HG03066 (cell line): Measurements from ENCODE around the gene SERGEF.

Experiments used
- ATAC-seq: cut with Tn5 transposase; IDR thresholded peaks from one replicate; pipeline ENCODE4 v1.9.1; 2021; ENCODE audit warnings: low read depth; ENCODE audit not compliant: unreplicated experiment

Gene SERGEF

DNA sequence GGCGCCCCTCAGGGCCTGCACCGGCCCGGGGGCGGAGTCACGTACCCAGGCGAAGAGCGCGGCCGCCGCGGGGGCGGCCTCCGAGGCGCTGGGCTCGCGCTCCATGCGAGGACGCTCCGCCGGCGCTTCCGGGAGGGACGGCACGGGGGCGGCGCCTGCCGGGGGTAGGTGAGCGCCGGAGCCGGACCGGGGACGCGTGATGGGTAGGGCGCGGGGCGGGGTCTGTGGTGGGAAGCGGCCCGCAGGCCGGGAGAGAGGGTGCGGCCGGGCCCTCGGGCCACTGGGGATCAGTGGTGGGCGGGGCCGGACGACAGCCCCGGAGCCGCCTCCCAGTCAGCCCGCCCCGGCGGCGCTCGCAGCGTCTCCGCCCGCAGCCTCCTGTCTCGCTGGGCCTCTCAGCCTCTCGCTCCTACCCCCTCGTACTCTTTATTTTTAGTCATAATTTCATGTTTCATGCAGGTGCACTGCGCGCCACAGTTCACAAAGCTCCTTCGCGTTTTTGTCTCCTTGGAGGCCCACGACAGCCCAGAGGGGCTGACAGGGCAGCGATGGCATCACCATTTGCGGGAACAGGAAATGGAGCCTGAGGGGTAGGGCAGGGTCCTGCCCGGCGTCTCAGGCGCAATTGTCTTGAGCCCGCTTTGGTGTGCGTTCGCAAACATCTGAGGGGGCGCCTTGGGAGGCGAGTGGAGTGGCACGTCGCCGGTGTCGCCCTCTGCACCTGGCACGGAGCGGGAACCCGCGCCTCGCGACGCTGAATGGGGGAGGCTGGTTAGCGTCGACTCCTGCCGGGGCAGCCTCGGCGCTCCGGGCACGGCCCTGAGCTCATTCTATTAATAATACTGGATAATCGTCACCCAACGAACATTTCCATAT lies at the start of gene SERGEF:
Gene SERGEF, minus strand, starts transcription at position 142 of the 876 bp plus-strand sequence. Its CDS starts 37 bp downstream, at position 105.
- ATAC-seq, result peak; percentile 91

DNA sequence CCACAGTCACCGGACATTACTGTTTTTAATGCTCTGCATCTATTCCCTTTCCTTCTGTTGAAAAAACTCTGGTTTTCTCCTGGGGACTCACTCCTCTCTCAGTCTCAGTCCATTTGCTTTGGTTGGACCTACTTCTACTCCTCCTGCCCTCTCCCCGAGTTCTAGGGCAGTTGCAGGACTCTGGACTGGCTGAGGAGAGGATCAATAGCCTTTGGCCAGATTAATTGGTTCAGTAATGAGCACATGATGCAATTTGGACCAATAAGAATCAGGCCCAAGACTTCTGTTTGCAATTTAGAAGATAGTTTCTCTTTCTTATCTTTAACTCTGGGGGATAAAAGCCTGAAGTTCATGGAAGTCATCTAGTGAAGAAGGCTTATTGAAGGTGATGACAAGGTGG lies 48.5 kb upstream of the SERGEF start:
- ATAC-seq, result no peak

DNA sequence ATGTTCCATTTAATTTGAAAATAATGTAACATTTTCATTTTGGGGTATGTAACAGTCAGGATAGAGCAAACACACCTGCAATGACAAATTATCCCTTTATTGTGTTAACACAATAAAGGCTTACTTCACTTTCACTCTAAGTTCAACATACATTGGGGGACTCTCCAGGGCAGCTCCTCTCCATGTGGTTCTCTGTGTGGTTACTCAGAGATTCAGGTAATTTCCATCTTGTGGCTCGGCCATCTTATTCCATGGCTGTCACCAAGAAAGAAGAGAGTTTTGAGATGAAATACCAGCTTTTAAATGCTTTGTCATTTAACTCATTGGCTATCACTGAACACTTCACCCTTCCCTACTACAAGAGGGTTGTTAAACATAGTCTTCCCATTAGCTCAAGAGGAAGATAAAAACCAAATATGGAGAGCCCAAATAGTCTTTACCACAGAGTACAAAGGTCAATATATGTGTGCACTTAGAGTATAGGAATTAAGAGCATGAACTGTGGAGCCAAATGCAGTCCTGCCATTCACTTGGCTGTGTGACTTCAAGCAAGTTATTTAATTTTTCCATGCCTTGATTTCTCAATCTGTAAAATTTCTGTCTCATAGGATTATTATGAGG lies 43.8 kb upstream of the SERGEF start:
- no peak for ATAC-seq

DNA sequence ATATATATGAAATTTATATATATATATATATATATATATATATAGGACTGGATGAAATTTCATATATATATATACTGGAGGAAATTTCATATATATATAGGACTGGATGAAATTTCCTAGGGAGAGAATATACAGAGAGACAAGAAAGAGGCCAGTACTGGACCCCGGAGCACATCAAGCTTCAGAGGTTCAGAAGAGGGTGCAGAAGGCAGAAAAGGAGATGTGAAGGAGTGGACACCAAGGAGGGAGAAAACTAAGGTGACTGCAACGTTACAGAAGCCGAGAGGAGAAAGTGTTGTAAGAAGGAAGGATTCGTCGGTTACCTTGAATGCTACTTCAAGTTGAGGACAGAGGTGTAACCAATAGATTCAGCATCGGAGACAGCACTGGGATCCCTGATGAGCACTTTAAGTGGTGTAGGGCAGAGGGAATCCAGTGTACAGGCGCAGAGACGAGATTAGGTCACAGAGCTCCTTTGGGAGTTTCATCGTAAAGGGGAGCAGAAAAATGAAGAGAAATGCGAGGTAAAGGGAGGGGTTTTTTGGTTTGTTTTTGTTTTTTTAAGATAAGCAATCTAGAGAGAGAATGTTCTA lies 41.8 kb upstream of the SERGEF start:
- ATAC-seq, result no peak

DNA sequence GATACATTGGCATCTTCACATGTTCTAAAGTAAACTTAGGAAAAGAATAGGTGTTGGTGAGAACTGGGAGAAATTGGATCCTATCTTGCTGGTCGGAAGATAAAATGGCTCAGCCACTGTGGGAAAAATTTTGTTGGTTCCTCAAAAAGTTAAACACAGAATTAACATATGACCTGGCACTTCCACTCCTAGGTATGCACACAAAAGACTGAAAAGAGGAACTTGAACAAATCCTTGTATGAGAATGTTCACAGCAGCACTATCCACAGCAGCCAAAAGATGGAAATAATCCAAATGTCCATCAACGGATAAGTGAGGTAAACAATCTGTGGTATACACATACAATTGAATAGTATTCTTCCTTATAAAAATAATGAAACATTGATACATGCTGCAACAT lies 38.0 kb upstream of the SERGEF start:
- ATAC-seq, result no peak

DNA sequence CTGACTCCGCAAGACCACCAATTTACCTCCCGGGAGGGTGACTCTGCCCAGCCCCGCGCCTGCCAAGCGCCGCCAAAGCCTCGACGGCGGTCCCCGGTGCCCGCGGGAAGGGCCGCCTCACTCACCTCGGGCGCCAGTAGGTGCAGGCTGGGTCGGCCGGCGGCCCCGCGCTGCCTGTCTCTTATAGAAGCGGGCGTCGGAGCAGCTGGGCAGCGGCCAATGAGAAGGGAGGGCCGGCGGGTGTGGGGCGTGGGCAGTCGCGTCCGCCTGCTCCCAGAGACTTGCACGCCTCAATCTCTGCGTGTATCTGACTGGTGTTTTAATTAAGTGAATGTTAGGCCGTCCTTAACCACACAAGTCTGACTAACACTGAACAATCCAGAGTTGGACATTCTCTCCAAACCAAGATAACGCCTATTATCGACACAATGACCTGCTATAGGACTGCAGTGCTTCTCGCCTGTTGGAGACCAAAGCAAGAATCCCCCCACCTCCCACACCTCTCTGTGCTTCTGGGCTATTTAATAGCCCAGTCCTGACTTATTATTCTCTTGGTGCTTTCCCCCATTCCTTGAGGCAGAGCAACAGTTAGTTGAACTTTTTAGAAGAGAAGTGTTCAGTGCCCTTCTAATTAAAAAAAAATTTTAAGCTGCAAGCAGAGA lies 33.4 kb upstream of the SERGEF start, which contains the start of gene TPH1:
Gene TPH1, minus strand, starts transcription at position 154 of the 662 bp plus-strand sequence. CDS start 5,507 bp downstream, outside the sequence.
- no peak for ATAC-seq

DNA sequence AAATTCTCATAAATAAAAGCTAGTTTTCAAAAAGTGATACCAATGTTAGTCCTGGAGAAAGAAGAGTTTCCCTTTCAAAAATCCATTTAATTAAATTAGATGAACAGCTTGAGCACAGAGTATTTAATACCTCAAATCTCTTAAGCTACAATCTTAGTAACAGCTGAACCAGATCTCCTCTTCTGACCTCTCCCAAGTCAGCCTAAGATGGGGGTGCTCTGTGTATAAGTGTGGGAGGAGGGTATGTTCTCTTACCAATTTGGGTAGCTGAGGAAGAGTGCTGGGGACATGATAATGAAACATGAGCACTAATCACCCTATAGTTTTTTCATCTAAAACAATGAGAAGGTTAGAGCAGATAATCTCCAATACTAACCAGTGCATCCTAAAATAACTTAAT lies 23.6 kb upstream of the SERGEF start:
- no peak for ATAC-seq

DNA sequence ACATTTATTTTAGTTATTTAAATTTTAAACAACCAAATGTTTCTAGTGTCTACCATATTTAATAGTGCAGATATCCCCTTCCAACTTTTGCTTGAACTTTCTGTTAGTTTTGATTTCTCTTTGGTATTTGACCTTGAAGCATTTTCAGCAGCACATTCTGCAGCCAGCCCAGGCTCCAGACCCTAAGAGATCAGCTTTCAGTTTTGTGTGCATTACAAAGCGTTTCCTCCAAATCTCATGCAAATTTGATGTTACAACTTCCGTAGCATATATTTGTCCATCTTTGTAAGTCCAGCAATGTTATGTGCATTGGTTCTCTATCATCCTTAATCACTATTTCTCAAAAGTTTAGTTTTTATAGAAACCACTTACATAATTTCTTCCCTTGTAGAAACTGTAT lies 14.6 kb upstream of the SERGEF start:
- ATAC-seq, result no peak

DNA sequence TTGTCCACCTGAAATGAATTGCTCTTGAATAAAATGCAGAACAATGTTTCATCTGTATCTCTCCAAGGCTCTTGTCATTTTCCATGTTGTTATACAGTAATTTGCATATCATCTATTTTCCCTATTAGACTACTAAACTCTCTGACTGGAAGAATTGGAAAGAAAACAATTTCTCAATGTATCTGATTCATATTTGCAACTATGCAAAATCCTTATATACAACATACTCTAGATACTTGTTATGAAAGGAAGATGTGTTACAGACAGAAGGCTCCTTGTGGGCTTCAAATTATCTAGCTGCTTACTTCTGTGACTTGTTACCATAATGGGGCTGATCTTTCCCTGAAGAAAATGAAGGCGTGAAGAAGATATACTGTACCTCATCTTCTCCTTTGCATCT lies 9.6 kb upstream of the SERGEF start:
- no peak for ATAC-seq

DNA sequence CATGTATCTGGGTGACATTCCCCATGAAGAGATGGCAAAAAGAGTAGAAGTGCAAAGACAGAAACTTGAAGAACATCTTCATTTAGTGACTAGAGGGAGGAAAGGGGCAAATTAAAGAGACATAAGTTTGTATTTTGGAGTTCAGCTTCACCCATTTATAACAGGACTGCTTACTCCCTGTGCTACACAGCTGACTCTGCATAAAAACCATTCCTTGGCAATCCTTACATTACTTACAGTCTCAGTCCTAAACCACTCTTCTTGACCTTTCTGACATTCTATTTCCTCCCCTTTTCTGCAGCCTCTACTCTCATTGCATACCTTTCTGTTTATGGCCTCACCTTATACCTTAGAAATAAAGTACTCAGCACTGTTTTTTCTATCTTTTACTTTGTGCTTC lies 6.8 kb upstream of the SERGEF start:
- ATAC-seq, result no peak

DNA sequence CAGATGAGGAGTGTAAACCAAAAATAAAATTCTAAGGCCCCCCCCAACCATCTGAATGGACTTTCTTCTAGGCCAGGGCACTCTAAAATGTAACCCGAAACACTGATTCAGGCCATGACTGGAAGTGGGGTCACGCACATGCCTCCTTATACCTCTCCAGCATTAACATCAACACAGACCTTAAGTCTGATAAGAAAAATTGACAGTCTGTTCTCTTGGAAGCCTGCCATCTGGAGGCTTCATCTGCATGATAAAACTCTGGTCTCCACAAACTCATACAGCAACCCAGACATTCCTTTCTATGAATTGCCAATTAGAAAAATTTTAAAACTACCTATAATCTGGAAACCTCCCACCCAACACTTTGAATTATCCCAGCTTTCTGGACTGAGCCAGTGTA lies 3.9 kb upstream of the SERGEF start:
- ATAC-seq, result no peak

DNA sequence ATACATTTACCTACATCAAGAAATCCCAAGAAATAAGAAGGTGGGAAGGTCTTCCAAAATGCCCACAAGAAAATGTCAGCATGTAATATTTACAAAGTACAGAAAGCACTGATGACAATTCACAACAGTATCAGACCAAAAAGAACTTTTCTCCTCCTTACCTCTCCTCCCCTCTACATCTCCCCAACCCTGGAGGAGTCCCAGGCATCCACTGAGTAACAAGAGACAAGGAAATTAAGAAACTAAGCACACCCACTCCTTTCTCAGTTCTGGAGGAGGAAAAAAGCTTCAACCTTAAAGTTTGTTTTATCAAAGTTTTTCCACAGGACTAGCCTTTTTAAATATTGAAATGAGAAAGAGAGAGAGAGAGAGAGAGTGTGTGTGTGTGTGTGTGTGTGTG lies 2.0 kb upstream of the SERGEF start:
- ATAC-seq, result no peak

DNA sequence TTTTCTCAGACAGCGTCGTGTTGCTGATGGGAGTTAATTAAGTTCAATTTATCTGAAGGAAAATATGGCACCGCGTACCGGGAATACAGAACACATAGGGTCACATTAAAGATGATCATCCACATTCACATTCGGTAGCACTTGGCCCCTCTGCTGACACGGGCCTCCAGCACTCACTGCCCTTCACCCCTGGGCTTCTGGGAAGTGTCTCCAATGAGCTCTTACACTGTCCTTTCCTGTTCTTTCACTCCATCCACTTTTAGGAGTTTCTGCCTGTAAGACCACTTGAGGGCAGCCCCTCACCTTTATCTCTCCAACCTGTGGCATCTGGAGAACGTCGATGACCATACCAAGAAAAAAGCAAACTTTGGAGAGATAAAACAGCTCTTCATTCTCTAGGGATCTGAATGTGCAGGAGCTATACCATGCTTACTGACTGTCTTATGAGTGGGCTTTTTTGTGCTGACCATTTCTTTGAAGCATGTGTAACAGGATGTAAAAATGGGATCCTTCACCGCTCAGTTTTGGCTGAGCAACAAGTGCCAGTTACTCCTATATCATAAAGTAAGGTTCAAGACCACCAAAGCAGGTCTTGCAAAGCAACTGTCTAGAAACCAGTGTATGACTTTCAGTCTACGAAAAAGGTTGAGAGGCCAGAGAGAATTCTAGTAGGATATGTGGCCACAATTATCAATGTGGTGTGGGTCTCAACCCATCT lies 1.1 kb upstream of the SERGEF start:
- ATAC-seq, result no peak

DNA sequence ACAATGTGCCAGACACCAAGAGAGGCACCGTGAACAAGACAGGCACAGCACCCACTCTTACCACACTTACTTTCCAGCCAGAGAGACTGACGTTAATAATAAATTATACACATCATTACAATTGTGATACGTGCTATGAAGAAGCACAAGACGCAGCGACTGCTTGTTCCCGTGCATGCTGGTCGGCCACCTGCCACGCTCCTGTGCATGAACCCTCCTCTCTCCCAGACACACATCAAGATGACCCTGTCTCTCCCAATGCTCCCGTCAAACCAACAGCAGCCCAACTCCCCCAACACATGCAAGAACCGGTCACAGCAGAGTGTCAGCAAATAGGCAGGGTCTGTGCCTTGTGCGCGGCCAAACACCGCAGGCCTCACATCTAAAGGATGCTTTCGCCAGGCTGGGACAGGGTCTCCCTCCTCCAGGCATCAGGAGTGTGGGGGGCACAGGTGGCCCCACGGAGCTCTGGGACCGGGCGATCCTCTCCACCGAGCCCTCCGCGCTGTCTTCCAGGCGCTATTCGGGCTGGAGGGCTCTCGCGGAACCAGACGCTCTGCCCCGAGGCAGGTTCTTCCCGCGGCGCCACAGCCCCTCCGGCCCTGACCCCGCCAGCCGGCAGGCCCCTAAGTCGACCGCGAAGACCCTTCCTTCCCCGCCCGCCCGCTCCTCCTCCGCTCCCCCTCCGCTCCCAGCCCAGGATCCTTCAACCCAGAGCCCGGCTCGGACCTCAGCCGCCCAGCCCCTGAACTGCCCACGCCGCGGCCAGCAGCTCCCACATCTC lies 533 bp downstream of the SERGEF start:
- peak; percentile 0 for ATAC-seq

DNA sequence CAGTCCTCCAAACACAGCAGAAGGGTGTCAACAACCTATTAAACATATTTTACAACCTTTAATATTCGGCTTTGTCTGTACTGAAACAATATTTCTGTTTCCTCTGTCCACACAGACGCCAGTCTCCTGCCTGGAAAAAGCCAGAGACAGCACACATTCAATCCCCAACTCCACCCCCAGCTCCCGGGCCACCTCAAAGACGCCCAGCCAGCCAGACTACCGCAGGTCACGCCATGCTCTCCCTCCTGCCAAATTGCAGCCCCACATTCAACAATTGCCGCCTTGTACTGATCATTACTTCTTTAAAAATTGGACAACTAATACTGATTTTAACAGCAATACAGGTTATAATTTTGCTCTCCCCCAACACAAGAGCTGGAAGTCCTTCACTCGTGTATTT lies 1.2 kb downstream of the SERGEF start:
- no peak for ATAC-seq

DNA sequence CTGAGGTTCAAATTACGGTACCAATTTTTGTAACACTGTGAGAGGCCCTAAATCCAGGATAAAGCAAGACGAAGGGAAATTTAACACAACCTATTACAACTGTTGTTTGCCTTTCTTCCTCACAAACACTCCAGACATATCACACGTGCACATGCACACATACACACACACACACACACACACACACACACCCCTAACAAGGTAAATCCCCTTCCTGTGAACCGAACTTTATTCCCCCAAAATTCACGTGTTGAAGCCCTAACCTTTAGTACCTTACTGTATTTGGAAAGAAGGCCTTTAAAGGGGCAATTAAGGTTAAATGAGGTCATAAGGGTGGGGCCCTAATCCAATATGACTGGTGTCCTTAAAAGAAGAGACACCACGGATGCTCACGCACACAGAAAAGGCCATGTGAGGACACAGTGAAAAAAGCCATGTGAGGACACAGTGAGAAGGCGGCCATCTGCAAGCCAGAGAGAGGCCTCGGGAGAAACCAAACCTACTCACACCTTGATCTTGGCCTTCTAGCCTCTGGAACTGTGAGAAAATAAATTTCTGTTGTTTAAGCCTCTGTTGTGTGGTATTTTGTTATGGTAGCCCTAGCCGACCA lies 1.8 kb downstream of the SERGEF start:
- no peak for ATAC-seq

DNA sequence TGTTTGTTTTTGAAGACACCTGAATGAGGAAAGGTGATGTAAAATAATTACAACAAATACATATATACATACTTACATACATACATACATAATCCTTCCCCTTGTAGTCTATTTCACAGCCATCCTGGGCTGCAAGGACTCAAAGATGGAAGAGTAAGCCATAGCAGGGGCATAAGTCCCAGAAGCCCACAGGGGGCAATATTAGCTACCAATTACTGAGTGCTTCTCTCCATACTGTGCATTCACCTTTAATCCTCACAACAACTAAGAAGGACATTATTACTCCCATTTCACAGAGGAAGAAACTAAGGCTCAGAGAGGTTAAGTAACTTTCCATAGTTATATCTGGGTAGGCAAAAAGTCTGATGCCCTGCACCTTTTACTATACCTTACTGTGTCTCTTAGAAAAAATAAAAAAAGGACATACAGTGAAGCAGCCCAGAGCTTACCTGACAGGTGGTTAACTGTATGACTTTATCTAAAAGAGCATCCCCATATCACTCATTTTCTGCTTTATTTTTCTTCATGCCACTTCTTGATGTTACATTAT lies 2.7 kb downstream of the SERGEF start:
- no peak for ATAC-seq

DNA sequence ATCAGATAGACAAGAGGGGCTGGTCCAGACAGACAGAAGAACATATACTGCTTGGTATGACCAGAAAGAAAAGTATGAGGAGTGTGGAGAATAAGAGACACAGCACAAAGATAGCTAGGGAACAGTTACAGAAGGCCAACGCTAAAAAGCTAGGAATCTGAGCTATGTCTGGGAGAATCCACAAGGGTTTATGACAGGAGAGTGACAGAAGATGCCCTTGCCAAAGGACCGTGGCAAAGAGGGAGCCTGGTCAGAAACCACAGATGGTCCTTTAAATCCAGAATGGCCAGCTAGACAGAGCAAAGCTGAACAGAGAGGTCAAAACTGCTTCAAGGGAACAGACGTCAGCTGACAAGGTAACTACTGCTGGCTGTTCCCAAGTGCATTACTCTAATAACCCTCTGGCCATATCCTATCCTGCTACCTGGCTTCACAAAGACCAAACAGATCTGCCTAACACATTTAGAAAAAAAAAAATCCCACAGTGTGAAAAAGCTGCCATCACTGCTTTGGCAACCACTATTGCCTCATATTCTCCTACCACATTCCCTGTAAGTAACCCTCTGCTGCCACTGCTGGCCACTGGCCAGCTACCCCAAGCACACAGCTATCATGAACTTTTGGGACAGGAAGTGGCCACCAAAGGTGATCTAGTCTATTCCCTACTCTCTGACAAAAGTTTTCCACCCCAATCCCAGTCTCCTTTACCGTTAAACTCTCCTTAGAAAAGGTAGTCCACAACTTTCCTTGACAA lies 7.3 kb downstream of the SERGEF start:
- no peak for ATAC-seq
